HG03354 (cell line): ENCODE data around the gene SLC47A2.
A peak's percentile ranks its signal among the peaks of the same experiment; 100 is the strongest.

Experiments used
- ATAC-seq: cut with Tn5 transposase; IDR thresholded peaks from one replicate; pipeline ENCODE4 v1.9.1; 2021; ENCODE audit warnings: mild to moderate bottlenecking; ENCODE audit not compliant: unreplicated experiment, poor library complexity, severe bottlenecking

SLC47A2 gene

GRCh38 chr17:19748807-19749193 is 32.4 kb upstream of the SLC47A2 start:
- no peak for ATAC-seq

DNA sequence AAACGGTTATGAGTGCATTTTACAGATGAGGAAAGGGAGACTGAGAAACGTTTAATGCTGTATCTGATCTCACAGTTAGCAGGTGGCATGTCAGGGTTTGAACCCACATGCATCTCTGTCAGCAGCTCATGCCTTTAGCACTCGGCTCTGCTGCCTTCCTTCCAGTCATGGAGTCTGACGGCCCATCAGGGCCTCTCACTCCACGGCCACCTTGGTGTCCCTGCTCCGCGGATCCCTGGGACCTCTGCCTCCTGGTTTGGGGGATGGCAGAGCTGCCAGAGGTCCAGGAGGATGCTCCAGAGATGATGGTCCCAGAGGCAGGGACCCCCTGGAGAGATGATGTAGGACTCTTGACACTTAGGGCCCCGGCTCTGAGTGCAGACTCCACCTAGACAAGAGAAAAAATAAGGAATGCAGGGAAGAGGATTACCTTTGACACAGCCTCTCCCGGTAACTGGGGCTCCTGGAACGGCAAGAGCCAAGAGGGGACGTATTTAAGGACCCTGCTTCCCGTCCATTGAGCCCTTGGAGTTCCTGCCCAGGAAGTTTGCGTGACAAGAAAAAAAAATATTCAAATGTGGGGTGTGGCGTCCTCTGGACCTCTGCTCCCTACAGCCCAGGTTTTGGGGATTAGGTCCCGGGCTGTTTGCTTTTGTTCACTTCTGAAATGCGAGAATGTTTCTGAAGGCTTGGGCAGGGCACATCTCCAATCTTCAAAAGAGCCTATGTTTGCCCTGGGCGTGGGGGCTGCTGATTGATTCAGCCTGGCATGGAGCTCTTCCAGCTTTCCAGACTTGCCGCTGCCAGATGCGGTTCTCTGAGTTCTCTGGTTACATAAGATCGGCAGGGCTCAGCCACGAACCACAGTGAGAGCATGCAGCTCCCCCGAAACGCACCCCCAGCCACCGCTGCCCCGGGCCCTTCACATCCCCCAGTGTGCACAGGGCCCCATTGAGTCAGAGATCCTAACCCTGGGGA is 31.7 kb upstream of the SLC47A2 start, which contains the start of gene ALDH3A1:
ALDH3A1 (minus strand) TSS at position 470 of the 978 bp plus-strand sequence. CDS start 3,169 bp downstream, outside the sequence.
- no peak for ATAC-seq

GRCh38 chr17:19747159-19747719 is 30.9 kb upstream of the SLC47A2 start:
- ATAC-seq, result no peak

DNA sequence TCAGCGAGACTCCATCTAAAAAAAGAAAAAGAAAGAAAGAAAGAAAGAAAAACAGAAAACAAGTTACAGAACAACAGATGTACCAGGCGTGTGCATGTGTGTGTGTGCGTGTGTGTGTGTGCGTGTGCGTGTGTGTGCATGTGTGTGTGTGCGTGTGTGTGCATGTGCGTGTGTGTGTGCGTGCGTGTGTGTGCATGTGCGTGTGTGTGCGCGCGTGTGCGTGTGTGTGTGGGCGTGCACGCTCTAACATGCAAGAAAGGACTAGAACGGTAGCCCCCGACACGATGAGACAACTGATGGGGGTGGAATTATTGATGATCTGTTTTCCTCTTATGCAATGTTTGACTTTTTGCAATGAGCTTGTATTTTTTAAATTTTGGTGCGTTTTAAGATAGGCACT is 30.1 kb upstream of the SLC47A2 start:
- ATAC-seq, result no peak

DNA sequence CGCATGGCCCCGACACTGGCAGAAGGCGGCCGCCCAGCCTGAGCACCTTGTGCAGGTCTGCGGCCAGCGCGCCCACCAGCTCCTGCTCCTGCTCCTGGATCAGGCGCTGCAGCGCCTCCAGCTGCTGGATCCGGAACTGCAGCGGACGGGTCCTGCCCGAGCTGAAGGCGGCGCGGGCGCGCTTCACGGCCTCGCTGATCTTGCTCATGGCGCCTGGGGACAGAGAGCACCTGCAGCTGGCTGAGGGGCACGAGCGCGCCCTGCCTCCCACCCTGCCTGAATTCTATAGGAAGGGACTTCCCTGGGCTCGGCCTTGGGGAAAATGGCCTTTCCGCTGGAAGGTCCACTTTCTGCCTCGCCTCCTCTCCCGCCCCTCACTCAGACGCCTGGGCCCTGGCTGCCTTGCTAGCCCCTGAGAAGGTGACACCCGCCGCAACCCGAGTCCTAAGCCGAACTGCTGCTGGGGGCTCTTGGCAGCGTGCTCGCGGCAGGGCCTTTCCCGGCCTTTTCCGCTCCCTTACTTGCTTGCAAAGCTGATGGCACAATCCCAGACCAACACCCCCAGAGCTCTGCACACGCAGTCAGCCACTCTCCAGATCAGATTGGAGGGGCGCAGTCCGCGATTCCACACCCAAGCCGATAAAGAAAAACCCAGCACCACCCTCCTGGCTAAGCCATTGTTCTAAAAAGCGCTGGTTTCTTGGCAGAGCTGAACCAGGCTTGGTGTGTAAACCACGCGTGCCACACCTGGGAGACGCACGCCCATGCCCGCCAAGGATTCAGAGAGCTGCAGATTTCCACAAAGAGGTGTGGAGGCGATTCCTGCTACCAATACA is 28.8 kb upstream of the SLC47A2 start:
- ATAC-seq, result peak; percentile 73

DNA sequence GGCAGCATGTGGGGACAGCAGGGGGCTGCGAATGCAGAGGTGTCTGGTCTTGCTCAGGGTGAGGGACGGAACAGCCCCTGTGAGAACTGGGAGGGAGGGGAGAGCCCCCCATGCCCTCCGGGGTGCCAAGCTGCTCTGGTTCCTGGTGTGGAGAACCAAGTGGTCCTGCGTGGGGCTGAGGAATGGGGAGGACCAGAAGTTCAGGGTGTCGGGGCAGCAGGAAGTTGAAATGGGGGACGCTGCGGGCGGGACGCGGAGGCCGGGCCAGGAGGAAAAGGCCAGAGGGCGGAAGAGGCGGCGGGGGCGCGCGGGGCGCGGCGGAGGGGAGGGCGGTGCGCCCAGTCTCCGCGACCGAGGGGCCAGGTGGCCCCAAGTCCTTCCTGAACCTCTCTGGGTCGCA is 28.1 kb upstream of the SLC47A2 start:
- ATAC-seq, result peak; percentile 20

DNA sequence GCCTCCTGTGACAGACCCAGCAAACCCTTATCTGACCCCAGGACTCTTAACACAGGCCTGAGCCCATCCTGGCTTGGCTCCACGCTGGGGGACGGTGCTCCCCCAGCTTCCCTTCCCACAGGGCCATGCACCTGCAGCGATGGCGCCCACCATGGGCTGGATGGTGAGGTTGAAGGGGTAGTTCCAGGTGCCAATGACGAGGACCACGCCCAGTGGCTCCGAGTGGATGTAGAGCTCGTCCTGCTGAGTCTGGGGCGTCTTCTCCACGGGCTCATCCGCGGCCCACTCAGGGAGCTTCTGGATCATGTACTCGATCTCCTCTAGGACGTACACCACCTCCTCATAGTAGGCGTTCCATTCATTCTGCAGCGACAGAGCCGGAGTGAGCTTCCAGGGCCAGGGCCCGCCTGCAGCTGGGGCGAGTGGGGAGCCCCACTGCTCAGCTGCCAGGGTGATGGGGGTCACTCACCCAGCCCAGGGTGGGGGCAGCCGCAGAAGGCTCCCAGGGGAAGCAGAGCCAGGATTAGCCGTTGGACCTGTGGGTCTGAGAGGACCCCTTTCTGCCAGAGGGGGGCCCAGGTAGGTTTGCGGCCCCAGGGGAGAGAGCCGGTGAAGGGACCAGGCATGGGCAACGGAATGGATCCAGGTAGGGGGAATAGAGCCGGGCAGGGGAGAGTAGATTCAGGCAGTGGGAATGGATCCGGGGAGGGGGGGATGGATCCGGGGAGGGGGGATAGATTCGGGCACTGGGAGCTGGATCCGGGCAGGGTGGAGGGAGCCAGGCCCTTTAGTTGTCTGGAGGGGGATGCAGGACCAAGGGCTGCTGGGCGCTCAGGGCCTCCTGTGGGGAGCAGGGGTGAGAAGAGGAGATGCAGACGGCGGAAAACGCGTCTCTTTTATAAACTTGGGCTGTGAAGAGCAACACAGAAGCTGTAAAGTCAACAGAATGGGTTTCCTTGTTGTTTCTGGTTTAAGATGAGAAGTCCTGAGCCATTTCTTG is 27.0 kb upstream of the SLC47A2 start:
- ATAC-seq, result no peak

GRCh38 chr17:19742495-19742894 is 26.1 kb upstream of the SLC47A2 start:
- no peak for ATAC-seq

- no peak for ATAC-seq
Measured at GRCh38 chr17:19741832-19742457, 25.6 kb upstream of the SLC47A2 start.

DNA sequence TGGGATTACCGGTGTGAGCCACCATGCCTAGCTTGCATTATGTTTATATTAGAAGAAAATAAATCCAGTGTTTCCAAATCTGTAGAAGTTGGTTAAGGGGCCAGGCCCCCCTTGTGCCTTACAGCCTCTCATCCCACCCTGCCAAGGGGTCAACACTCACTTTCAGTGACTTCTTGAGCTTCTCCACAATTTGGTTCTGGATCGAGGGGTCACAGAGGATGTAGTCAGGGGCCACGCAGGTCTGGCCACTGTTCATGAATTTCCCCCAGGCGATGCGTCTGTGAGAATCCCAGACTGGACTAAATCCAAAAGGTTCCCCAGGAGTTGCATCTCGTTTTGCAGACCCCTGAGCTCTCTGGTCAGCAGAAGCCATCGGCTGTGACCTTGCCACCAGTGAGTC is 24.5 kb upstream of the SLC47A2 start:
- no peak for ATAC-seq

GRCh38 chr17:19739241-19740201 is 23.1 kb upstream of the SLC47A2 start:
- ATAC-seq, result no peak

GRCh38 chr17:19738757-19739156 is 22.4 kb upstream of the SLC47A2 start:
- ATAC-seq, result no peak

DNA sequence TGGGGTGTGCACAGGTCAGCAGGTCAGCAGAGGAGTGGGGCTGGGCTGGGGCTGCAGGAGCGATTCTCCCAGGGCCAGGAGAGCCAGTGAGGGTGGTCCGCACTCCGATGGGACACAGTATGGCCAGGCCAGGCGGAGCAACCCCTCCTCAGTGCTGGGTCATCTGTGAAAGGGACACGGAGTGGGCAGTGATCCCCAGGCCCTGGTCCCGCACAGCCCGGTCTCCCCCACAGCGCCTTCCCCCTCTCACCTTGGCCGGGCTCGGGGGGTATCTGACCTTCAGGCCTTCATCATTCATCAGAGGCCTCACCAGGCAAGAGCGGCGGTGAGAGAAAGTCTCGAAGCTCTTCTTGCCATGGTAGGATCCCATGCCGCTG is 21.7 kb upstream of the SLC47A2 start:
- no peak for ATAC-seq

DNA sequence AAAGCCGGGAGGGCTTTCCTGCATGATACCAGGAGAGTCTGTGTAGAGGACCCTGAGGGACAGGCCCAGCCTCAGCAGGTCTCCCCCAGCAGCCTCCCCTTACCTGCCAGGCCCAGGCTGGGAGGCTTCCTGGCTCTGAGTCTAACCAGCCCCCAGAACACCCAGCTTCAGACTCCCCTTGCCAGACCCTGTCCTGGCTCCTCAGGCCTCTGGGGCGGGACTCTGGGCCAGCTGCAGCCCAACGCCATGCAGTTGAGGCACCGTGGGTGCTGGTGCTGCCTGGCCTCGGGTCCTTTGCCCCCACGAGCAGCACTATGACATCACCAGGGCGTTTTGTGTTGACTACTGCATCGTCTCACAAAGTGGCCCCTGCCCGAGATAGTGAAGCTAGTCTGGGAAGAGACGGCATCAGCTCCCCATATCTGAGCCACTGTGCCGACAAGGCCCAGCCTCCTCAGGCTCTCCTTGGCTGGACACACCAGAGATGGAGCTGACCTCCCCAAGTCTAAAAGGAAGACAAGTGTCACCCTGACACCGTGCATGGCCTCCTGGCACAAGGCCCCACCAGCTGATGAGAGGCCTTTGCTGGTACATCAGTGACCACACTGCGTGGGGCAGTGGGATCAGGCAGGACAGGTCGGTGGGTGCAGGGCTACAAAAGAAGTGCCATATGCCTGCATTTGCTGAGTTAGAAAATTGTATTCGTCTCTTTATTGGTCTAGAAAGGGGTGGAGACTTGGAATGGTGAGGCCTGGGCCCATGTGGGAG is 21.1 kb upstream of the SLC47A2 start:
- no peak for ATAC-seq

DNA sequence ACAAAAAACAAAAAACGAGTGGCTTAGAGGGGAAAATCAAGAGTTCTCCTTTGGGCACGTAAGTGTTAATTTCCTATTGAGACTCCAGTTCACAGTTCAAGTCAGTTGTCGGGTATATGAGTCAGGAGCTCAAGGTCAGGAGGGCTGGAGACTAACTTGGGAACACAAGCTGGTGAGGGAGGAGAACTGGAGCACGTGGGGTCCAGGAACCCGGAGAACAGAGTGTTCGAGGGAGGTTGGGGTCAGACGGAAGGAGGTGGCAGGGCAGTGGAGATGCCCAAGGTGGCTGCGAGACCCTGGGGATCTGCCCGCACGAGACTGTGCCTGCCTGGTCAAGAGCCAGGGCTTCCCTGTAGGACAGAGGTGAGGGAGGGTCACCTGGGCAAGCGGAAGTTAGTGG is 19.7 kb upstream of the SLC47A2 start:
- no peak for ATAC-seq

- no peak for ATAC-seq
Measured at GRCh38 chr17:19733953-19734526, 17.7 kb upstream of the SLC47A2 start.

DNA sequence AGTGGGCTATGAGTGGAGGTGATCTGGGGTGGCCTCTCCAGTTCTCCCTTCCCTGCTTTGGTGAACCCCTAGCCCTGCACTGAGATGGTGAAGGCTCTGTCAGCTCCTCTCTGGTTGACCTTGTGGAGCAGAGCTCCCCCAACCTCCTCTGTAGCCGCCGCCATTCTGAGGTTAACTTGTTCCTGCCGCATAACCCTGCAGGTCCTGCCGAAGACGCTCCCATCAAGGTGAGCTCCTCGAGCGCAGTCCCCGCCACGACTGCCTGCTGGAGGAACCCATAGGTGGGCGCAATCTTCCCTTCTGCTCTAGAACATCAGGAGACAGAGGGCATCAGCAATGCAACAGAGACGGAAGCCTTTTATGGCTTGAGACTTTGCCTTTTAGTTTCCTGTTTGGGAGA is 15.2 kb upstream of the SLC47A2 start:
- ATAC-seq, result no peak
